ENCODE measurements around the gene ABL1. TPM values are rescaled to one million over a fixed set of nuclear protein-coding genes. Genes with fewer than 3 reads are reported as not detected.
A peak's percentile ranks its signal among the peaks of the same experiment; 100 is the strongest.

Gene ABL1
- total and polyA plus RNA-seq, 2 of the 13 experiments (the other 11 are each of a cell fraction or from before 2014, with no cell fraction given) = 10.8 to 20.4 TPM

- TF ChIP-seq, protein P1, sequence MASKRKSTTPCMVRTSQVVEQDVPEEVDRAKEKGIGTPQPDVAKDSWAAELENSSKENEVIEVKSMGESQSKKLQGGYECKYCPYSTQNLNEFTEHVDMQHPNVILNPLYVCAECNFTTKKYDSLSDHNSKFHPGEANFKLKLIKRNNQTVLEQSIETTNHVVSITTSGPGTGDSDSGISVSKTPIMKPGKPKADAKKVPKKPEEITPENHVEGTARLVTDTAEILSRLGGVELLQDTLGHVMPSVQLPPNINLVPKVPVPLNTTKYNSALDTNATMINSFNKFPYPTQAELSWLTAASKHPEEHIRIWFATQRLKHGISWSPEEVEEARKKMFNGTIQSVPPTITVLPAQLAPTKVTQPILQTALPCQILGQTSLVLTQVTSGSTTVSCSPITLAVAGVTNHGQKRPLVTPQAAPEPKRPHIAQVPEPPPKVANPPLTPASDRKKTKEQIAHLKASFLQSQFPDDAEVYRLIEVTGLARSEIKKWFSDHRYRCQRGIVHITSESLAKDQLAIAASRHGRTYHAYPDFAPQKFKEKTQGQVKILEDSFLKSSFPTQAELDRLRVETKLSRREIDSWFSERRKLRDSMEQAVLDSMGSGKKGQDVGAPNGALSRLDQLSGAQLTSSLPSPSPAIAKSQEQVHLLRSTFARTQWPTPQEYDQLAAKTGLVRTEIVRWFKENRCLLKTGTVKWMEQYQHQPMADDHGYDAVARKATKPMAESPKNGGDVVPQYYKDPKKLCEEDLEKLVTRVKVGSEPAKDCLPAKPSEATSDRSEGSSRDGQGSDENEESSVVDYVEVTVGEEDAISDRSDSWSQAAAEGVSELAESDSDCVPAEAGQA (IDR thresholded peaks at IDR 0.05; ENCODE audit: low read depth) = no peak
- TF ChIP-seq, protein P1 (CRISPR knock-in tag; IDR thresholded peaks at IDR 0.05; ENCODE audit: borderline replicate concordance) = peak; percentile 62; the same call in 1 of the 2 replicates
- TF ChIP-seq ZNF615 (CRISPR knock-in tag; IDR thresholded peaks at IDR 0.05; ENCODE audit: borderline replicate concordance) (0 out of 2 replicates have a peak, but pooled peaks have one; percentile 41), ETV6 (CRISPR knock-in tag; conservative IDR thresholded peaks at IDR 0.05) (peak; percentile 55; the same call in 1 of the 2 replicates), ZFP36 (IDR thresholded peaks at IDR 0.05; ENCODE audit: borderline replicate concordance, low read depth, low read length, partially characterized antibody) (no peak), SPEN (CRISPR knock-in tag; IDR thresholded peaks at IDR 0.05; ENCODE audit: low read depth) (peak; percentile 79), ZNF451 (CRISPR knock-in tag; IDR thresholded peaks at IDR 0.05) (peak; percentile 75; the same call in 1 of the 2 replicates), E2F1 (CRISPR knock-in tag; IDR thresholded peaks at IDR 0.05) (0 out of 2 replicates have a peak, but pooled peaks have one; percentile 28), MATR3 (CRISPR knock-in tag; IDR thresholded peaks at IDR 0.05) (no peak), TP53 (CRISPR knock-in tag; conservative IDR thresholded peaks at IDR 0.05) (0 out of 2 replicates have a peak, but pooled peaks have one; percentile 42), CHD2 (IDR thresholded peaks at IDR 0.05; ENCODE audit: low read depth, low read length) (no peak), ZNF567 (CRISPR knock-in tag; IDR thresholded peaks at IDR 0.05; ENCODE audit: borderline replicate concordance) (no peak), BHLHE40 (IDR thresholded peaks at IDR 0.05; ENCODE audit: low read length) (peak; percentile 85)
- TF ChIP-seq, protein P2, sequence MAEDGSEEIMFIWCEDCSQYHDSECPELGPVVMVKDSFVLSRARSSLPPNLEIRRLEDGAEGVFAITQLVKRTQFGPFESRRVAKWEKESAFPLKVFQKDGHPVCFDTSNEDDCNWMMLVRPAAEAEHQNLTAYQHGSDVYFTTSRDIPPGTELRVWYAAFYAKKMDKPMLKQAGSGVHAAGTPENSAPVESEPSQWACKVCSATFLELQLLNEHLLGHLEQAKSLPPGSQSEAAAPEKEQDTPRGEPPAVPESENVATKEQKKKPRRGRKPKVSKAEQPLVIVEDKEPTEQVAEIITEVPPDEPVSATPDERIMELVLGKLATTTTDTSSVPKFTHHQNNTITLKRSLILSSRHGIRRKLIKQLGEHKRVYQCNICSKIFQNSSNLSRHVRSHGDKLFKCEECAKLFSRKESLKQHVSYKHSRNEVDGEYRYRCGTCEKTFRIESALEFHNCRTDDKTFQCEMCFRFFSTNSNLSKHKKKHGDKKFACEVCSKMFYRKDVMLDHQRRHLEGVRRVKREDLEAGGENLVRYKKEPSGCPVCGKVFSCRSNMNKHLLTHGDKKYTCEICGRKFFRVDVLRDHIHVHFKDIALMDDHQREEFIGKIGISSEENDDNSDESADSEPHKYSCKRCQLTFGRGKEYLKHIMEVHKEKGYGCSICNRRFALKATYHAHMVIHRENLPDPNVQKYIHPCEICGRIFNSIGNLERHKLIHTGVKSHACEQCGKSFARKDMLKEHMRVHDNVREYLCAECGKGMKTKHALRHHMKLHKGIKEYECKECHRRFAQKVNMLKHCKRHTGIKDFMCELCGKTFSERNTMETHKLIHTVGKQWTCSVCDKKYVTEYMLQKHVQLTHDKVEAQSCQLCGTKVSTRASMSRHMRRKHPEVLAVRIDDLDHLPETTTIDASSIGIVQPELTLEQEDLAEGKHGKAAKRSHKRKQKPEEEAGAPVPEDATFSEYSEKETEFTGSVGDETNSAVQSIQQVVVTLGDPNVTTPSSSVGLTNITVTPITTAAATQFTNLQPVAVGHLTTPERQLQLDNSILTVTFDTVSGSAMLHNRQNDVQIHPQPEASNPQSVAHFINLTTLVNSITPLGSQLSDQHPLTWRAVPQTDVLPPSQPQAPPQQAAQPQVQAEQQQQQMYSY (CRISPR knock-in tag; IDR thresholded peaks at IDR 0.05) = peak; percentile 74; the same call in 1 of the 2 replicates
- TF ChIP-seq, protein P3, sequence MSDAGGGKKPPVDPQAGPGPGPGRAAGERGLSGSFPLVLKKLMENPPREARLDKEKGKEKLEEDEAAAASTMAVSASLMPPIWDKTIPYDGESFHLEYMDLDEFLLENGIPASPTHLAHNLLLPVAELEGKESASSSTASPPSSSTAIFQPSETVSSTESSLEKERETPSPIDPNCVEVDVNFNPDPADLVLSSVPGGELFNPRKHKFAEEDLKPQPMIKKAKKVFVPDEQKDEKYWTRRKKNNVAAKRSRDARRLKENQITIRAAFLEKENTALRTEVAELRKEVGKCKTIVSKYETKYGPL (CRISPR knock-in tag; IDR thresholded peaks at IDR 0.05) = no peak
These were observed at the start of gene ABL1 (continued) for GRCh38 chr9:130834371-130835336.

Data from HepG2 (cell line).